HG03521 (cell line): ENCODE measurements around the gene DERL3.
"Not testable (repeated sequence)": the region's sequence is repeated elsewhere in the genome, so short reads cannot be mapped to it uniquely, and the experiment has no call there.

Experiments
- ATAC-seq: cut with Tn5 transposase; IDR thresholded peaks from one replicate; pipeline ENCODE4 v1.9.1; 2021; ENCODE audit warnings: mild to moderate bottlenecking, moderate library complexity; ENCODE audit not compliant: unreplicated experiment

DERL3 gene

GRCh38 chr22:23838681-23839468, at the start of gene DERL3:
TSS of gene DERL3 (minus strand) at chr22:23839006. CDS start at chr22:23838987, 19 bp downstream.
- peak; percentile 73 for ATAC-seq

- ATAC-seq: no peak
Observed at GRCh38 chr22:23884140-23884539, 45.3 kb upstream of the DERL3 start.

- ATAC-seq: no peak
Observed at GRCh38 chr22:23883658-23884057, 44.9 kb upstream of the DERL3 start.

- no peak for ATAC-seq
Observed at GRCh38 chr22:23882370-23882769, 43.6 kb upstream of the DERL3 start.

DNA sequence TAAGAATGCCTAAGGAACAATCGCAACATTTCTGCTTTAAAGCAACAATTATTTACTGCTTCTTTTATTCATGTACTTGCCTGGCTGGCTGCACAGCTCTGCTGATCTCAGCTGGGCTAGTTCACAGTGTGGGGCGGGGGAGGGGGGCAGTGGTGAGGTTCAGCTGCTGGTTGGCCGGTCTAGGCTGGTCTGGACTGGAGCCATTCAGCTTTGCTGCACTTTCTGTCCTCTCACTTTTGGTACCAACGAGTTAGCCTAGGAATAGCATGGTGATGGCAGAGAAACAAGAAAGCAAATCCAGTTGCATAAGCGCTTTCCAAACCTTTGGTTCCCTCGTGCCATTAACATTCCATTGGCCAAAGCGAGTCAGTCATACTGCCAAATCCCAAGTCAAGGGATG, 39.4 kb upstream of the DERL3 start:
- ATAC-seq: no peak

DNA sequence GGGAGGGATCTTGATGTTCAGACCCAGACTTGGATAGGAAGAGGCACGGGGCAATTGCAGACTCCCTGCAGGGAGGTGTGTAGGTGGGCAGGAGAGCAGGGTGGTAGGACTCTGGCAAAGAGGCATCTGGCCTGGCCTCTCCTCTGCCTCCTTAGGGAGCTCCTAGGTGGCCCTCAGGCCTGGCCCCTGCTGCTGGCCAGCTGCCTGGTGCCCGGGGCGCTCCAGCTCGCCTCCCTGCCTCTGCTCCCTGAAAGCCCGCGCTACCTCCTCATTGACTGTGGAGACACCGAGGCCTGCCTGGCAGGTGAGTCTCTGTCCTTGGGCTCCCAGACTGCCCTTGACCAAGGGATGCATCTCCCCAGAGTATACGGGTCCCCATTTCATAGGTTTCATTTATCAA, 38.8 kb upstream of the DERL3 start:
- ATAC-seq: no peak

DNA sequence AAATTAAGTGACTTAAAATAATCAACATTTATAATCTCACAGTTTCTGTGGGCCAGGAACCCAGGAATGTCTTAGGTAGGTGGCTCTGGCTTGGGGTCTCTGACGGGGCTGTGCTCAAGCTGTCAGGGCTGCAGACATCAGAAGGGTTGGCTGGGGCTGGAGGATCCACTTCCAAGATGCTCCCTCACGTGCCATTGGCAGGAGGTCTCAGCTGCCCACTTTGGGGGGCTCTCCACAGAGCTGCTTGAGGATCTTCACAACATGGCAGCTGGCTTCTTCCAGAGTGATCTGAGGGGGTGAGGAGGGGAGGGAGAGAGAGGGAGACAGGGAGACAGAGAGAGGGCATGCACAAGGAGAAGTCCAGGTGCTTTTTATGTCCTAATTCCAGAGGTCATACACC, 37.0 kb upstream of the DERL3 start:
- no peak for ATAC-seq

GRCh38 chr22:23874871-23875270, 36.1 kb upstream of the DERL3 start:
- ATAC-seq: no peak

DNA sequence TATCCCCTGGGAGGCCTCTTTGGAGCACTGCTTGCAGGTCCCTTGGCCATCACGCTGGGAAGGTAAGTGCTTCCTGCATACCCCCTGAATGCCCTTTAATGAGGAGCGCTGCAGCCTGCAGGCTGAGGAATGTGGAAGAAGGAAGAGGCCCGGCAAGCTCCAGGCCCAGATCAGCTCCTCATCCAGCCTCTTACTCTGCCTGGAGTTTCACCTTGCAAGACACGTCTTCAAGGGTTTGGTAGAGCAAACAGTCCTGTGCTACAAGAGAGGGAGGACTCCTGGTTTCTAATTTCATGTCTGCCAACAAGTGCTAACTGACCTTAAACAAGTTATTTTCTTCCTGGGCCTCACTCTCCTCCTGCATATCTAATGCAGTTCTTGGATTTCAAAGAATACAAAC, 29.8 kb upstream of the DERL3 start:
- ATAC-seq: no peak

- not testable (repeated sequence) for ATAC-seq
Observed at GRCh38 chr22:23864499-23865154, 25.8 kb upstream of the DERL3 start.

DNA sequence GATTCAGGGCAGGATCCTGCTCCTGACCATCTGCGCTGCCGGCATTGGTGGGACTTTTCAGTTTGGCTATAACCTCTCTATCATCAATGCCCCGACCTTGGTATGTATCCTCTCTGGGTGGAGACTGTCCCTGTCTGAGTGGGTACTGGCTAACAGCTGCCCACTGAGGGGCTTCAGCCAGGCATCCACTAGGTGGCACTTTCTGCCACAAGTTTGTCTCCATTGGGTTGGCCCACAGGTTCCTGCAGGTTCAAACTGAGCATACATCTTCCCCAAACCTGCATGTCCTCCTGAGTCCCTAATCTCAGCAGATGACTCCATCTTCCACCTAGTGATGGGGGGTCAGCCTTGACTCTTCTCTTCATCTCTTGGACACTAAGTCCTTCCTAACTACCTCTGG, 23.3 kb upstream of the DERL3 start:
- ATAC-seq: no peak

- ATAC-seq: not testable (repeated sequence)
Observed at GRCh38 chr22:23860187-23860586, 21.4 kb upstream of the DERL3 start.

DNA sequence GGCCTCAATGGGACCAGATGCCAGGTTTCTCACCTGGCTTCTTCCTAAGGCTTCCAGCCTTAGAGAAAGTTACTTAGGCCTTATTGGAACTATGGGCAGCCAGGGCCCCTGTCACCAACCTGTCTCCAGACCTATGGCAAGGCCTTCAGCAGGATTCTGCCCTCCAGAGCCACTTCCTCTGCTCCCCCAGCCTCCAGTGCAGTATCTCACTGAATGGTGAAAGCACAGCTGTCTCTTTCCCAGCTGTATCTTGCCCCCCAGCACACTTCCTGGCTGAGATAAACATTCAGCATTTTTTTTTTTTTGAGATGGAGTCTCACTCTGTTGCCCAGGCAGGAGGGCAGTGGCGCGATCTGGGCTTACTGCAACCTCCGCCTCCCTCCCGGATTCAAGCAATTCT, 20.4 kb upstream of the DERL3 start:
- no peak for ATAC-seq

- no peak for ATAC-seq
Observed at GRCh38 chr22:23858484-23858815, 19.6 kb upstream of the DERL3 start.

- ATAC-seq: peak; percentile 92
Observed at GRCh38 chr22:23857606-23858483, 19.0 kb upstream of the DERL3 start, which contains the start of gene SLC2A11. TSS of gene SLC2A11 (plus strand) at chr22:23857875. CDS start at chr22:23858000, 125 bp downstream.

DNA sequence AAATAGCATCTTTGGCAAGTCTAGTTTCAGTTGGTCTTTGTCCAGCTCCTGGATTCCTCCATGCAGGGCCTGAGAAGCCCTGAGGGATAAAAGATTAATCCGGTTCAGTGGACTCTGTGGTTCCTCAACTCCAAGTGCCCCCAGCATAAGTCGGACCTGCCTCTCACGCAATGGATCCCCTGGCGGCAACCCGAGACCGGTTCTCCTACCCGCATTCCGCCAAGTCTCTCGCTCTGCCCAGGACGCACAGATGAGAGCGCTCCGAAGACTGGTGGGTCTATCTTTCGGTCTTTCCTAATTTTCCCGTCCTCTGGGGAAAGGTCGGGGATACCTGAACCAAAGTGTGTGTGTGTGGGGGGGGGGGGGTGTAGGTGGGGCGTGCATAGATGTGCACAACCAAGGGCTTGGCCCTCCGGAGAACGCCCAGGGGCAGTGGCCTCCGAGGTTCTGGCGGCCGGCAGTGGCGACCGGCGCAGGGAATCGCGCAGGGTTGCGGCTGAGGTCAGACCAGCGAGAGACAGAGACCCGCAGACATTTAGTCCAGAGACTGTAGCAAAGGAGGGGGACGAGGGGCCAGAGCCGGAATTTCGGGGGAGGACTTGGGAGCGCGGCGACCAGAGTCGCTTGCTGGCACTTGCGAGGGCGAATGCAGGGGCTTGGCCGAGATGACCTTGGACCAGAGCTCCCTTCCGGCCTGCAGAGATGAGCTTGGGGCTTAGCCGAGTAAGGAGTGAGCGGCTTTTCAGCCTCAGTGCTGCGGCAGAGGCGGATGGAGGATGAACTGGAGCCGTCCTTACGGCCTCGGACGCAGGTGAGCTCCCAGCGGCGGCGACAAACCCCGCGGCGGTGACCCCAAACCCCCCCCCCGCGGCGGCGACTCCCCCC, 18.2 kb upstream of the DERL3 start:
- ATAC-seq: peak; percentile 24

GRCh38 chr22:23850136-23850611, 11.4 kb upstream of the DERL3 start:
- no peak for ATAC-seq

DNA sequence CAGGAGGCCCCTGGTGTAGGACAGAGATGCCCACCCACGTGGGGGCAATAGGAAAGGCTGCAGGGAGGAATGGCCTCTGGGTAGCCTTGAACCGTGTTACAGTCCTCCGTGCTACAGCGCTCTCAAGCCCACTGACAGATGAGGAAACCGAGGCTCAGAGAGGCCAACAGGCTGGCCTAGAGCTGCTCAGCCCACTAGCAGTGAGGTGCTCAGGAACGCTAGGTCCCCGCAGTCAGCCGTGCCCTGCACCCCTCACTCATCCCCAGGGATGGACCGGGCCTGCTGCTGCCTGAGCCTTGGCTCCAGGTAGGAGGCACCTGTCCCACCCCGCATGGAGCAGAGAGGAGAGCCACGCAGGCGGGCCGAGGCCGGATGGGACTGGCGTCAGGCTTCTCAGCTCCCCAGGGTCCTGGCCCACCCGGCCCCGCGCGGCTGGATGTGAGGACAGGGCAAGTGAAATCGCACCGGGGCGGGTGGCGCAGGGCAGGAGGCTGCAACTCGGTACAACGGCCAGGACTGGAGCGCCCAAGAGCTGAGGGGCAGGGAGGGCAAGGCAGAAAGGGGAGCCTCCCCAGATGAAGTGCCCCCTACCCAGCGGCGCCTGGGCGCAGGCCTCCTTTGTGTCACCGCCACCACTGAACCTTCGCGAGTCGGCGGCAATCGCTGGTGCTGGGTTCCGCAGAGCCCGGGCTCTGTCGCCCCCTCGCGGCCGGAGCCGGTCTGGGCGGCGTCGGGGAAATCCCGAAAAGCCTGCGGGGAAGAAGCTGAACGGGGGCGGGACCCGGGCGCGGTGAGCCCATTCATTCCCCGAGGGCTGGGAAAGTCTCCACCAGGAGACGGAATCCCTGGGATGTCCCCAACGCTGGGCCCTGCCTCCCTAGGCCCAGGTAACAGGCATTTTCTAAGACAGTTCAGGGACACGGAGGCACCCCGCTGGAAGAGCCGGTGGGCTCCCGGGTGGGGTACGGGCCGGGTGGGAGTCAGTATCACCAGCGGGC, 10.5 kb upstream of the DERL3 start:
- no peak for ATAC-seq
